Fibroblast of lung (primary cell): ENCODE measurements around the gene RBM33.

Experiments
- CTCF ChIP-seq, 2 donors: IDR thresholded peaks in 1 of 2; conservative IDR thresholded peaks in 1 of 2; 1 replicate in 1 of 2; 2 replicates in 1 of 2; pipeline ENCODE4 v1.5.1; 2011 to 2012; ENCODE audit warnings: low read length in 2 of 2, control low read depth in 1 of 2, inconsistent platforms in 1 of 2, low read depth in 1 of 2, mild to moderate bottlenecking in 1 of 2
- EZH2 ChIP-seq: IDR thresholded peaks from 2 replicates; pipeline ENCODE4 v1.5.1; 2012; ENCODE audit warnings: low read length, control low read depth, mild to moderate bottlenecking; ENCODE audit errors: missing control alignments

GRCh38 chr7:155795951-155796350 is 151.5 kb downstream of the RBM33 start:
- TF ChIP-seq CTCF (conservative IDR thresholded peaks at IDR 0.05 in 1 of 2, IDR thresholded peaks at IDR 0.05 in 1 of 2; ENCODE audit: low read depth in 1 of 2, low read length in 2 of 2) (no peak), EZH2 (no peak)
